Gastrocnemius medialis (tissue), 4 donors: ENCODE data around the gene MUS81. TPM values are rescaled to one million over a fixed set of nuclear protein-coding genes. Genes with fewer than 3 reads are reported as not detected.

Experiments
- ATAC-seq, 2 donors: fragments of 150-250 bp; one replicate each; pipeline ENCODE4 v1.9.1; 2016
- DNase-seq, 2 donors: peaks; one replicate each; pipeline ENCODE4 v3.0.0-alpha.2; 2019
- H3K27ac ChIP-seq, 4 donors: fragments of 200-600 bp; sonication (generic); 1 replicate in 1 of 4; 2 replicates in 3 of 4; pipeline ENCODE4 v1.5.1; 2016 to 2018; ENCODE audit warnings: mild to moderate bottlenecking in 2 of 4, moderate library complexity in 1 of 4
- H3K27me3 ChIP-seq, 3 donors: fragments of 200-600 bp; sonication (generic) in 2 of 3; 1 replicate in 1 of 3; 2 replicates in 2 of 3; pipeline versions ENCODE4 v1.5.1 to v1.6.0; 2016 to 2019; ENCODE audit warnings: mild to moderate bottlenecking in 1 of 3, moderate library complexity in 1 of 3
- H3K36me3 ChIP-seq, 2 donors: fragments of 200-600 bp; sonication (generic) in 1 of 2; one replicate each; pipeline ENCODE4 v1.5.1; 2017 to 2018
- H3K4me1 ChIP-seq, 2 donors: fragments of 200-600 bp; sonication (generic) in 1 of 2; one replicate each; pipeline ENCODE4 v1.5.1; 2016 to 2017; ENCODE audit warnings: mild to moderate bottlenecking in 2 of 2
- H3K4me3 ChIP-seq, 4 donors: fragments of 200-600 bp; sonication (generic) in 3 of 4; 1 replicate in 1 of 4; 2 replicates in 3 of 4; pipeline ENCODE4 v1.5.1; 2016 to 2019; ENCODE audit warnings: mild to moderate bottlenecking in 2 of 4
- H3K9me3 ChIP-seq, 3 donors: fragments of 200-600 bp; sonication (generic) in 2 of 3; 1 replicate in 1 of 3; 2 replicates in 2 of 3; pipeline ENCODE4 v1.5.1; 2016 to 2019
- POLR2A ChIP-seq, 2 donors: fragments of 450-650 bp; IDR thresholded peaks; one replicate each; pipeline ENCODE4 v1.6.1; 2017; ENCODE audit warnings: antibody characterized with exemption in 2 of 2, mild to moderate bottlenecking in 2 of 2, moderate library complexity in 2 of 2
- in situ Hi-C, 4 donors: fragments of 200-750 bp; cut with MboI; loops; one replicate each; pipeline versions ENCODE4 v1.15.0 to v1.8.0; 2017; ENCODE audit warnings: low sequenced_read_pairs in 4 of 4
- intact Hi-C: fragments of 100-400 bp; cut with DNase I; formaldehyde crosslinking; loops from one replicate; pipeline ENCODE4 v1.15.1; 2023; ENCODE audit warnings: low total_unique reads
- total RNA-seq, 4 donors: library from RNA; depleted of rRNA; stranded (reverse); fragments of >200 nt; gene quantifications; one replicate each; pipeline versions ENCODE4 v1.1.0 to v1.2.3, GENCODE V29; 2016
- TF ChIP-seq, protein P1 (sequence below), 5 experiments: fragments of 450-650 bp in 3 of 5; fragments of 200-600 bp in 2 of 5; sonication (generic) in 2 of 5; IDR thresholded peaks in 4 of 5; conservative IDR thresholded peaks in 1 of 5; 1 replicate in 4 of 5; 2 replicates in 1 of 5; pipeline ENCODE4 v1.5.1; 2016 to 2019; ENCODE audit warnings: antibody characterized with exemption in 5 of 5, mild to moderate bottlenecking in 3 of 5, moderate library complexity in 3 of 5

The MUS81 gene
- total RNA-seq, 4 donors from 2014 or later, result 26.4 to 44.9 (median 34.8) TPM

DNA sequence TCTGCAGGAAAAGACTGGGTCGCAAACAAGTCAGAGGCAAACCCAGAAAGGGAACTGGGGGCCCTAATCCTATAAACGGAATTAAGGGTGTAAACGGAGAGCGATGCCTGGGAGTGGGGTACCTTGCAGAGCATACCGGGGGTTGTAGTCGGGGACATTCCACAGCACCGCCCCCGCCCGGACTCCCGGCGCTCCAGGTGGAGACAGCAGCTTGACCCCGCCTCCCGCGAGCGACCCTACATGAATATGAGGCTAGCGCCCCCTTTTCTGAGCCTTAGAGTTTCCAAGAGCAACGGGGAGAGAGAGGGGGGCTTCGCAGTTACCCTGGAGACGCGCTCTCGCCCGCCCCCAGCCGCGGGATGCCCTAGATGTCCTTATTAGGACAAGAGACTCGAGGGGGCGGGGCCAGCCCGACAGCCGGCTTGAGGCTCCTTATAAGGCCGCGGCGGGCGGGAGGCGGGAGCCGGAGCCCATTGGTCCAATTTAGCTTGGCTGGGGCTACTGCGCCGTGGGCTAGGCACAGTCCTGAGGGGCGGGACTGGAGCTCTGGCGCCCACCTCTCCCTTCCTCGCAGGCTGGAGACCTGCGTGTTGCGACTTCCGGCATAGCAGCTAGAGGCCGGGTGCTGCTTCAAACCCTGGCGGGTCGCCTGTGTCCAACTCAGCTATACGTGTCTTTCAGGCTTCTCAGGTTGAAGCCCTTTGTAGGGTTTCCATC lies 980 bp upstream of the MUS81 start:
- Histone ChIP-seq H3K9me3 (no peaks in the 10 kb centered on the region), H3K36me3 (peaks cover 0 to 46% of the 10 kb centered on the region in 2 donors), H3K4me1 (peaks cover 32 to 37% of the 10 kb centered on the region in 2 donors)

DNA sequence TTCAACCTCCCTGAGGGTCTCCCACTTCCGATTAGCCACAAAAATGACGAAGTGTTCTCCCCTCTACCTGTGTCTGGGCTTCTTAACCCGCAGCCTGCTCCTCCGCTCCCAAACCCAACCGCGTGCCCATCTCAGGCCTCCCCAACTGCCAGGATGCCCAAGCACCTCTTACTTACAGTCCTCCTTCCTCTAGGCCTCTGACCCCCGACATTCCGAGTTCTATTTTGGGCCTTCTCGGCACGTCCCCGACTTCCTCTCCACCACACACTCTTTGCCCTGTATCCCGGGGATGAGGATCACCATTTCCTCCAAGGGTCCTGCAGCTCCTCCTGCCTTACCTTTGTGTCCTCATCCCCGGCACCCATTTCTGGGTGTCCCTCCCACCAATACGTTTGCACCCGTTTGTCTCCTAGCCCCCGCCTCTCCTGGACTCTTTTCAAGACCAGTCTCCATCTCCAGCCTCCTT lies 388 bp upstream of the MUS81 start:
- peaks cover 32 to 37% of the 10 kb centered on the region in 2 donors for H3K4me1 ChIP-seq
- ATAC-seq (peak; percentile 4 to 12), DNase-seq (no peak)
- H3K27me3 ChIP-seq, result no peaks in the 10 kb centered on the region
- TF ChIP-seq POLR2A (IDR thresholded peaks at IDR 0.05), result no peak
- TF ChIP-seq, protein P1, sequence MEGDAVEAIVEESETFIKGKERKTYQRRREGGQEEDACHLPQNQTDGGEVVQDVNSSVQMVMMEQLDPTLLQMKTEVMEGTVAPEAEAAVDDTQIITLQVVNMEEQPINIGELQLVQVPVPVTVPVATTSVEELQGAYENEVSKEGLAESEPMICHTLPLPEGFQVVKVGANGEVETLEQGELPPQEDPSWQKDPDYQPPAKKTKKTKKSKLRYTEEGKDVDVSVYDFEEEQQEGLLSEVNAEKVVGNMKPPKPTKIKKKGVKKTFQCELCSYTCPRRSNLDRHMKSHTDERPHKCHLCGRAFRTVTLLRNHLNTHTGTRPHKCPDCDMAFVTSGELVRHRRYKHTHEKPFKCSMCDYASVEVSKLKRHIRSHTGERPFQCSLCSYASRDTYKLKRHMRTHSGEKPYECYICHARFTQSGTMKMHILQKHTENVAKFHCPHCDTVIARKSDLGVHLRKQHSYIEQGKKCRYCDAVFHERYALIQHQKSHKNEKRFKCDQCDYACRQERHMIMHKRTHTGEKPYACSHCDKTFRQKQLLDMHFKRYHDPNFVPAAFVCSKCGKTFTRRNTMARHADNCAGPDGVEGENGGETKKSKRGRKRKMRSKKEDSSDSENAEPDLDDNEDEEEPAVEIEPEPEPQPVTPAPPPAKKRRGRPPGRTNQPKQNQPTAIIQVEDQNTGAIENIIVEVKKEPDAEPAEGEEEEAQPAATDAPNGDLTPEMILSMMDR (IDR thresholded peaks at IDR 0.05 in 4 of 5, conservative IDR thresholded peaks at IDR 0.05 in 1 of 5), result no peak
- peak overlapping the region; percentile 88 to 98 (median 90) for H3K4me3 ChIP-seq
- intact Hi-C loops (loop anchor here (1.0 to 5.0 kb wide), 8 partner anchors 13 to 622 kb away; partner anchors contain the start of genes AP5B1, DPP3, FIBP and KAT5), in situ Hi-C loops (no loop called here)
- H3K27ac ChIP-seq, result peak overlapping the region; percentile 95 to 99 (median 96)
- H3K36me3 ChIP-seq, result peaks cover 0 to 46% of the 10 kb centered on the region in 2 donors
- no peaks in the 10 kb centered on the region for H3K9me3 ChIP-seq

More for the DNA sequence above, 980 bp upstream of the MUS81 start:
- TF ChIP-seq, protein P1 (IDR thresholded peaks at IDR 0.05 in 4 of 5, conservative IDR thresholded peaks at IDR 0.05 in 1 of 5), result no peak
- TF ChIP-seq POLR2A (IDR thresholded peaks at IDR 0.05), result peak; percentile 95 to 97
- Histone ChIP-seq H3K27ac (peak overlapping the region; percentile 95 to 99 (median 96)), H3K27me3 (no peaks in the 10 kb centered on the region), H3K4me3 (peak overlapping the region; percentile 88 to 98 (median 91))
- intact Hi-C loops (loop anchor here (1.0 to 5.0 kb wide), 6 partner anchors 29 to 623 kb away; partner anchors contain the start of genes AP5B1, DPP3, FIBP and KAT5), in situ Hi-C loops (no loop called here)
- ATAC-seq (peak; percentile 54 to 55), DNase-seq (peak; percentile 97 to 99)

DNA sequence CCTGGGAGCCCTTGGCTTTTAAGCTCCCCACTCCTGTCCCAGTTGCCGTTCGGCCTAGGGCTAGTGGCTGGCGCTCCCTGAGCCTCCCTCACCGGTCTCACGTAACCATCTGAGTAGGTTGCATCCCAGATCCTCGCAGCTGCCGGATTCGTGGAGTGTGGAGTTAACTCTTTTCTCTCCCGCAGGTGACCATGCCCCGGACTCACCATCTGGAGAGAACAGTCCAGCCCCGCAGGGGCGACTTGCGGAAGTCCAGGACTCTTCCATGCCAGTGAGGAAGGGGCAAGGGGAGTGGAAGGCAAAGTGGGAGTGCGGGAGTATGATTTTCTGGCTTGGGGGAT lies 902 bp downstream of the MUS81 start:
- Histone ChIP-seq H3K4me3 (peak overlapping the region; percentile 88 to 98 (median 90)), H3K36me3 (peaks cover 0 to 46% of the 10 kb centered on the region in 2 donors), H3K27ac (peak overlapping the region; percentile 95 to 99 (median 96)), H3K9me3 (no peaks in the 10 kb centered on the region), H3K27me3 (no peaks in the 10 kb centered on the region), H3K4me1 (peaks cover 28 to 29% of the 10 kb centered on the region in 2 donors)
- DNase-seq, result peak in 1 of 2 donors; percentile 19
- ATAC-seq, result no peak
- intact Hi-C loops (loop anchor here (2.0 kb wide), 1 partner anchor 100 kb away; the partner anchor contains the start of gene SART1), in situ Hi-C loops (no loop called here)
- TF ChIP-seq POLR2A (IDR thresholded peaks at IDR 0.05), result no peak
- TF ChIP-seq, protein P1 (IDR thresholded peaks at IDR 0.05 in 4 of 5, conservative IDR thresholded peaks at IDR 0.05 in 1 of 5), result no peak

DNA sequence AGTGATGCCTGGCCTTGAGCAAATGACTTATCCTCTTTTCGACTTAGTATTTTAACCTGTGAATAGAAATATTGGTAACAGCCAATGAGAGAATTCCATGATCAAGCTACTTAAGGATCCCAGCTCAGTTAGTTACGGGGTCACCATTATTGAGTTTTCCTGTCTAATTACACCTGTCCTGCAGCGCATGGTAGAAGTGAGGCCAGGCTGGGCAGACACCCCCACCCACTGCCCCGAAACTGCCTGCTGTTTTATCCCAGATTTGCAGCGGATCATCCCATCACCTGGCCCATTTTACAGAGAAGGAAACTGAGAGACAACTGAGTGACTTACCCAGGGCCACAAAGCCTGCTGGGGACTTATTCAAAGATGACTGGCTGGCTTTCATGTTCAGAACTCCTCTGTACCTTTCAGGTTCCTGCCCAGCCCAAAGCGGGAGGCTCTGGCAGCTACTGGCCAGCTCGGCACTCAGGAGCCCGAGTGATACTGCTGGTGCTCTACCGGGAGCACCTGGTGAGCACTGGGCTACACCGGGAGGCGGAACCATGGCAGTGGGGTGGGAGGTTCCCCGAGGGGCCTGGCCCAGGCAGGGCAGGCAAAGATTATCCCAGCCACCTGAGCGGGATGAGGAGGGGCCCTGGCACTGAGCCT lies 1.4 kb downstream of the MUS81 start:
- in situ Hi-C loops (no loop called here), intact Hi-C loops (loop anchor here (2.0 kb wide), 1 partner anchor 99 kb away; the partner anchor contains the start of gene SART1)
- peaks cover 23 to 24% of the 10 kb centered on the region in 2 donors for H3K4me1 ChIP-seq
- no peak for TF ChIP-seq POLR2A (IDR thresholded peaks at IDR 0.05)
- TF ChIP-seq, protein P1 (IDR thresholded peaks at IDR 0.05 in 4 of 5, conservative IDR thresholded peaks at IDR 0.05 in 1 of 5), result no peak
- no peak for ATAC-seq
- H3K4me3 ChIP-seq, result peak overlapping the region; percentile 88 to 98 (median 90)
- peak overlapping the region; percentile 95 to 99 (median 96) for H3K27ac ChIP-seq
- no peaks in the 10 kb centered on the region for H3K9me3 ChIP-seq
- H3K36me3 ChIP-seq, result peaks cover 0 to 51% of the 10 kb centered on the region in 2 donors
- DNase-seq, result peak in 1 of 2 donors; percentile 13
- H3K27me3 ChIP-seq, result no peaks in the 10 kb centered on the region
